NCI-H345 (cell line): Measurements from ENCODE around the gene KLF14.
"Not testable (repeated sequence)": the region's sequence is repeated elsewhere in the genome, so short reads cannot be mapped to it uniquely, and the experiment has no call there.

Source experiments
- DNase-seq: peaks from one replicate; lab custom pipeline; 2025; lab: John Stamatoyannopoulos, UW

The KLF14 gene

GRCh38 chr7:130733931-130734814 is at the start of gene KLF14:
TSS of gene KLF14 (minus strand) at chr7:130734207. CDS start at chr7:130734033, 174 bp downstream.
- DNase-seq = peak; percentile 44

- no peak for DNase-seq
Measured at GRCh38 chr7:130781346-130781745, 47.3 kb upstream of the KLF14 start.

- no peak for DNase-seq
Measured at GRCh38 chr7:130777426-130777825, 43.4 kb upstream of the KLF14 start.

GRCh38 chr7:130772456-130772855 is 38.4 kb upstream of the KLF14 start:
- DNase-seq = not testable (repeated sequence)

GRCh38 chr7:130768854-130769253 is 34.8 kb upstream of the KLF14 start:
- DNase-seq = no peak

GRCh38 chr7:130764569-130764968 is 30.6 kb upstream of the KLF14 start:
- DNase-seq = not testable (repeated sequence)

GRCh38 chr7:130758429-130759056 is 24.5 kb upstream of the KLF14 start:
- peak; percentile 21 for DNase-seq

- DNase-seq = no peak
Measured at GRCh38 chr7:130756316-130756715, 22.3 kb upstream of the KLF14 start.

GRCh38 chr7:130752424-130752823 is 18.4 kb upstream of the KLF14 start:
- no peak for DNase-seq

- DNase-seq = no peak
Measured at GRCh38 chr7:130750755-130751154, 16.7 kb upstream of the KLF14 start.

GRCh38 chr7:130748531-130749389 is 14.8 kb upstream of the KLF14 start:
- DNase-seq = no peak

GRCh38 chr7:130741331-130741995 is 7.5 kb upstream of the KLF14 start:
- DNase-seq = no peak

GRCh38 chr7:130740606-130741005 is 6.6 kb upstream of the KLF14 start:
- no peak for DNase-seq

GRCh38 chr7:130736298-130736900 is 2.4 kb upstream of the KLF14 start:
- DNase-seq = no peak

- no peak for DNase-seq
Measured at GRCh38 chr7:130734815-130735716, 1.1 kb upstream of the KLF14 start.

GRCh38 chr7:130732980-130733930 is 752 bp downstream of the KLF14 start:
- peak; percentile 49 for DNase-seq

GRCh38 chr7:130723784-130724183 is 10.2 kb downstream of the KLF14 start:
- no peak for DNase-seq

- no peak for DNase-seq
Measured at GRCh38 chr7:130721486-130722277, 12.3 kb downstream of the KLF14 start.
